ENCODE measurements around the gene PCDHA1. TPM values are rescaled to one million over a fixed set of nuclear protein-coding genes. Genes with fewer than 3 reads are reported as not detected.
"Not testable (repeated sequence)": the region's sequence is repeated elsewhere in the genome, so short reads cannot be mapped to it uniquely, and the experiment has no call there.

The PCDHA1 gene
- total and polyA plus RNA-seq, 10 donors, result 0.05 TPM; not detected in 9

GRCh38 chr5:140791089-140791488 lies 5.1 kb downstream of the PCDHA1 start:
- peaks cover 0 to 100% (median 98%) of the 10 kb centered on the region in 8 donors for H3K9me3 ChIP-seq

GRCh38 chr5:140794595-140795258 lies 8.8 kb downstream of the PCDHA1 start, which contains the start of gene PCDHA2:
Gene PCDHA2, plus strand, starts transcription at chr5:140794852.
- TF ChIP-seq POLR2AphosphoS5 (IDR thresholded peaks at IDR 0.05) (no peak), POLR2A (IDR thresholded peaks at IDR 0.05) (no peak), CTCF (IDR thresholded peaks at IDR 0.05 in 8 of 11, conservative IDR thresholded peaks at IDR 0.05 in 3 of 11) (no peak)
- H3K9me3 ChIP-seq, result peaks cover 2 to 99% (median 88%) of the 10 kb centered on the region in 8 donors
- 21 to 34% (median 24%) methylated on average over 23 to 27 of the region's 27 CpGs for WGBS, 5 donors
- DNase-seq, result no peak
- no peaks in the 10 kb centered on the region for H3K36me3 ChIP-seq
- peak within 1 kb of the TSS in 2 of 8 donors; percentile 6 to 36 for H3K4me3 ChIP-seq
- H3K4me1 ChIP-seq, result no peaks in the 10 kb centered on the region
- intact Hi-C loops (cut with DNase I; ENCODE audit: low total_unique reads), result no loop called here
- H3K27me3 ChIP-seq (replicated peaks in 1 of 7), result peaks cover 0 to 70% (median 0%) of the 10 kb centered on the region in 7 donors
- no peak within 1 kb of the TSS for H3K27ac ChIP-seq

More at GRCh38 chr5:140791089-140791488, 5.1 kb downstream of the PCDHA1 start:
- TF ChIP-seq POLR2AphosphoS5 (IDR thresholded peaks at IDR 0.05) (no peak), CTCF (IDR thresholded peaks at IDR 0.05 in 8 of 11, conservative IDR thresholded peaks at IDR 0.05 in 3 of 11) (no peak), POLR2A (IDR thresholded peaks at IDR 0.05) (no peak)
- Histone ChIP-seq H3K27me3 (replicated peaks in 1 of 7) (peaks cover 0 to 87% (median 0%) of the 10 kb centered on the region in 7 donors), H3K27ac (no peak overlapping the region), H3K36me3 (no peaks in the 10 kb centered on the region), H3K4me3 (no peak overlapping the region), H3K4me1 (no peaks in the 10 kb centered on the region)
- DNase-seq, result no peak
- 22 to 46% (median 43%) methylated on average over 2 of the region's 2 CpGs for WGBS, 5 donors
- intact Hi-C loops (cut with DNase I; ENCODE audit: low total_unique reads), result no loop called here

GRCh38 chr5:140795259-140795641 lies 9.3 kb downstream of the PCDHA1 start:
- H3K36me3 ChIP-seq, result no peaks in the 10 kb centered on the region
- DNase-seq, result no peak
- 22 to 31% (median 23%) methylated on average over 15 of the region's 15 CpGs for WGBS, 5 donors
- H3K9me3 ChIP-seq, result peaks cover 2 to 99% (median 85%) of the 10 kb centered on the region in 8 donors
- no peaks in the 10 kb centered on the region for H3K4me1 ChIP-seq
- H3K27ac ChIP-seq, result no peak overlapping the region
- intact Hi-C loops (cut with DNase I; ENCODE audit: low total_unique reads), result no loop called here
- peak overlapping the region in 2 of 8 donors; percentile 6 to 36 for H3K4me3 ChIP-seq
- no peak for TF ChIP-seq POLR2AphosphoS5 (IDR thresholded peaks at IDR 0.05)
- TF ChIP-seq CTCF (IDR thresholded peaks at IDR 0.05 in 8 of 11, conservative IDR thresholded peaks at IDR 0.05 in 3 of 11), result no peak
- TF ChIP-seq POLR2A (IDR thresholded peaks at IDR 0.05), result no peak
- peaks cover 0 to 64% (median 0%) of the 10 kb centered on the region in 7 donors for H3K27me3 ChIP-seq (replicated peaks in 1 of 7)

GRCh38 chr5:140796072-140796717 lies 10.3 kb downstream of the PCDHA1 start:
- H3K27ac ChIP-seq; intact Hi-C loops (cut with DNase I; ENCODE audit: low total_unique reads); H3K4me3 ChIP-seq; H3K36me3 ChIP-seq; DNase-seq; H3K4me1 ChIP-seq: not testable (repeated sequence)
- 52 to 78% (median 64%) methylated on average over 57 to 72 of the region's 72 CpGs for WGBS, 5 donors
- H3K9me3 ChIP-seq, result peaks cover 2 to 99% (median 84%) of the 10 kb centered on the region in 8 donors
- peaks cover 0 to 68% (median 0%) of the 10 kb centered on the region in 7 donors for H3K27me3 ChIP-seq (replicated peaks in 1 of 7)

Data from spleen (tissue), 11 donors.